Measurements from ENCODE around the gene ZNF17. TPM values are rescaled to one million over a fixed set of nuclear protein-coding genes. Genes with fewer than 3 reads are reported as not detected.
A peak's percentile ranks its signal among the peaks of the same experiment; 100 is the strongest.

ZNF17 gene
- total and polyA plus RNA-seq, 8 donors: 1.5 to 138 (median 3.6) TPM

GRCh38 chr19:57389730-57390598 is 21.0 kb upstream of the ZNF17 start, which contains the start of gene ZNF548:
Gene ZNF548 (plus strand): TSS chr19:57389854. CDS start chr19:57390100, 246 bp downstream.
- Histone ChIP-seq H3K27ac (peak within 1 kb of the TSS; percentile 75 to 97 (median 85)), H3K4me3 (peak within 1 kb of the TSS; percentile 64 to 96 (median 85)), H3K4me1 (peaks cover 0 to 25% (median 20%) of the 10 kb centered on the region in 4 donors), H3K27me3 (no peaks in the 10 kb centered on the region), H3K36me3 (peaks cover 10 to 29% (median 24%) of the 10 kb centered on the region in 4 donors), H3K9me3 (peaks cover 0 to 29% (median 18%) of the 10 kb centered on the region in 4 donors)
- WGBS, 5 donors: 1 to 2% (median 1%) methylated on average over 18 to 50 of the region's 50 CpGs
- peak; percentile 95 to 99 for DNase-seq
- intact Hi-C loops (cut with DNase I; ENCODE audit: low total_unique reads): no loop called here
- peak; percentile 20 for TF ChIP-seq EP300 (IDR thresholded peaks at IDR 0.05)
- TF ChIP-seq, protein P1, sequence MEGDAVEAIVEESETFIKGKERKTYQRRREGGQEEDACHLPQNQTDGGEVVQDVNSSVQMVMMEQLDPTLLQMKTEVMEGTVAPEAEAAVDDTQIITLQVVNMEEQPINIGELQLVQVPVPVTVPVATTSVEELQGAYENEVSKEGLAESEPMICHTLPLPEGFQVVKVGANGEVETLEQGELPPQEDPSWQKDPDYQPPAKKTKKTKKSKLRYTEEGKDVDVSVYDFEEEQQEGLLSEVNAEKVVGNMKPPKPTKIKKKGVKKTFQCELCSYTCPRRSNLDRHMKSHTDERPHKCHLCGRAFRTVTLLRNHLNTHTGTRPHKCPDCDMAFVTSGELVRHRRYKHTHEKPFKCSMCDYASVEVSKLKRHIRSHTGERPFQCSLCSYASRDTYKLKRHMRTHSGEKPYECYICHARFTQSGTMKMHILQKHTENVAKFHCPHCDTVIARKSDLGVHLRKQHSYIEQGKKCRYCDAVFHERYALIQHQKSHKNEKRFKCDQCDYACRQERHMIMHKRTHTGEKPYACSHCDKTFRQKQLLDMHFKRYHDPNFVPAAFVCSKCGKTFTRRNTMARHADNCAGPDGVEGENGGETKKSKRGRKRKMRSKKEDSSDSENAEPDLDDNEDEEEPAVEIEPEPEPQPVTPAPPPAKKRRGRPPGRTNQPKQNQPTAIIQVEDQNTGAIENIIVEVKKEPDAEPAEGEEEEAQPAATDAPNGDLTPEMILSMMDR (IDR thresholded peaks at IDR 0.05): peak in 2 of 7 experiments; percentile 10 to 41
- TF ChIP-seq POLR2AphosphoS5 (IDR thresholded peaks at IDR 0.05): peak; percentile 75 to 97 (median 92)
- TF ChIP-seq POLR2A (IDR thresholded peaks at IDR 0.05): no peak

- Histone ChIP-seq H3K27me3 (no peaks in the 10 kb centered on the region), H3K4me3 (no peak overlapping the region), H3K9me3 (peaks cover 24 to 84% (median 75%) of the 10 kb centered on the region in 4 donors), H3K4me1 (peaks cover 0 to 10% (median 6%) of the 10 kb centered on the region in 4 donors), H3K36me3 (peaks cover 42 to 86% (median 81%) of the 10 kb centered on the region in 4 donors), H3K27ac (no peak overlapping the region)
- TF ChIP-seq EP300 (IDR thresholded peaks at IDR 0.05) (no peak), POLR2A (IDR thresholded peaks at IDR 0.05) (no peak), POLR2AphosphoS5 (IDR thresholded peaks at IDR 0.05) (no peak)
- TF ChIP-seq, protein P1 (IDR thresholded peaks at IDR 0.05): no peak
- no peak for DNase-seq
- intact Hi-C loops (cut with DNase I; ENCODE audit: low total_unique reads): no loop called here
- WGBS, 5 donors: 84 to 93% (median 88%) methylated on average over 5 of the region's 5 CpGs
These were observed 15.3 kb upstream of the ZNF17 start for GRCh38 chr19:57395710-57396109.

- 97 to 99% (median 98%) methylated on average over 5 of the region's 5 CpGs for WGBS, 5 donors
- intact Hi-C loops (cut with DNase I; ENCODE audit: low total_unique reads): no loop called here
- Histone ChIP-seq H3K36me3 (peaks cover 40 to 99% (median 80%) of the 10 kb centered on the region in 4 donors), H3K9me3 (peaks cover 28 to 96% (median 91%) of the 10 kb centered on the region in 4 donors), H3K4me3 (no peak overlapping the region), H3K27ac (no peak overlapping the region), H3K27me3 (no peaks in the 10 kb centered on the region), H3K4me1 (no peaks in the 10 kb centered on the region)
- TF ChIP-seq EP300 (IDR thresholded peaks at IDR 0.05): no peak
- TF ChIP-seq POLR2AphosphoS5 (IDR thresholded peaks at IDR 0.05): no peak
- DNase-seq: no peak
These were observed 12.1 kb upstream of the ZNF17 start for GRCh38 chr19:57398868-57399267.

GRCh38 chr19:57403737-57404563 is 7.0 kb upstream of the ZNF17 start:
- no peak overlapping the region for H3K4me3 ChIP-seq
- peaks cover 11 to 60% (median 50%) of the 10 kb centered on the region in 4 donors for H3K9me3 ChIP-seq
- DNase-seq: no peak
- H3K27me3 ChIP-seq: no peaks in the 10 kb centered on the region
- no peaks in the 10 kb centered on the region for H3K4me1 ChIP-seq
- H3K27ac ChIP-seq: no peak overlapping the region
- intact Hi-C loops (cut with DNase I; ENCODE audit: low total_unique reads): no loop called here
- TF ChIP-seq, protein P1 (IDR thresholded peaks at IDR 0.05): no peak
- TF ChIP-seq POLR2AphosphoS5 (IDR thresholded peaks at IDR 0.05) (no peak), EP300 (IDR thresholded peaks at IDR 0.05) (no peak), POLR2A (IDR thresholded peaks at IDR 0.05) (no peak)
- WGBS, 5 donors: 82 to 93% (median 89%) methylated on average over 3 to 9 of the region's 9 CpGs
- H3K36me3 ChIP-seq: peaks cover 7 to 50% (median 30%) of the 10 kb centered on the region in 4 donors

Data from stomach (tissue), 9 donors.